IPS DF 6.9 (cell line): ENCODE results near the gene GBP5.
"Not testable (repeated sequence)": the region's sequence is repeated elsewhere in the genome, so short reads cannot be mapped to it uniquely, and the experiment has no call there.

ENCODE experiments used
- DNase-seq: peaks from one replicate; pipeline ENCODE4 v3.0.0-alpha.2; 2013; ENCODE audit warnings: low read depth, low spot score
- H3K27ac ChIP-seq: one replicate; pipeline ENCODE4 v1.5.1; 2013; ENCODE audit warnings: low read length, control low read depth
- H3K27me3 ChIP-seq: 2 replicates; pipeline ENCODE4 v1.6.1; 2013; ENCODE audit warnings: mild to moderate bottlenecking, low read length; ENCODE audit not compliant: control insufficient read depth, insufficient read depth
- H3K36me3 ChIP-seq: 2 replicates; pipeline ENCODE4 v1.6.1; 2013; ENCODE audit warnings: low read length; ENCODE audit not compliant: control insufficient read depth, insufficient read depth
- H3K4me1 ChIP-seq: 2 replicates; pipeline ENCODE4 v1.6.1; 2013; ENCODE audit warnings: low read length; ENCODE audit not compliant: control insufficient read depth, insufficient read depth
- H3K4me3 ChIP-seq: 2 replicates; pipeline ENCODE4 v1.5.1; 2013; ENCODE audit warnings: mild to moderate bottlenecking, low read length
- H3K9me3 ChIP-seq: 2 replicates; pipeline ENCODE4 v1.6.1; 2013; ENCODE audit warnings: low read length, inconsistent platforms; ENCODE audit not compliant: control insufficient read depth, insufficient read depth
- WGBS: extraction: QIAGEN DNeasy Blood & Tissue Kit; methylation state at CpG from one replicate; pipeline ENCODE4 v1.1.7; 2013; ENCODE audit warnings: mixed read lengths, missing lambda C conversion rate; ENCODE audit not compliant: insufficient read length, insufficient coverage; 5-methylcytosine and 5-hydroxymethylcytosine counted together

Gene GBP5

DNA sequence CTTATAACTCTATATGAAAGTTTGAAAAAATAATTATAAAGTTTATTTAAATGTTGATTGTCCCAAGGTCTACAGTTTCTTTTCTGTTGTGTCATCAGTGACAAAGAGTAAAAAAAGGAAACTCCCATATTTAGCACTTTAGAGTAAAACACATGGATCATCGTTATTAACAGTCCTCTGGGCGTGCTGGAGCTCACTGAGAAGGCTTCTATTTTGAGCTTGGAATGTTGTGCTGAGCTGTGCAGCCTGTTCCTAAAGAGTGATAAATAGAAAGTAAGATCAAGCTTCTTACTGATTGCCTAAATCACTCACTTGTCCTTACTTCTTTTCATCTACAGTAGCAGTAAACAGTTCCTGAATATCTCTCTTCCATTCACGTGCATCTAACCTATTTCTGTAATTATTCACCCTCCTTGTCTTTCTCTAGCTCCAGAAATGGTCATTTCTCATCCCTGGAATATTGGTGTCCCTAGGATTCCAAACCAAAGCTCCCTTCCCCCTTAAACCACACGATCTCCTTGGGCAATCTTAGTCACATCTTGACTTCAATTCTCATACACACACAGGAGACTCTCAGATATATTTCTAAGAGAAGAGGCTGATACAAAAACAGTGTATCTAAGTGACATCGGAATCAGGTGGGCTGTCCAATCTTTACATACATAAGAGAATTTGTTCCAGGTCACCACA lies 11.9 kb downstream of the GBP5 start:
- no CpG with 5 or more reads among the region's 5 CpGs for WGBS
- H3K4me3 ChIP-seq: no peak overlapping the region
- no peaks in the 10 kb centered on the region for H3K27me3 ChIP-seq

DNA sequence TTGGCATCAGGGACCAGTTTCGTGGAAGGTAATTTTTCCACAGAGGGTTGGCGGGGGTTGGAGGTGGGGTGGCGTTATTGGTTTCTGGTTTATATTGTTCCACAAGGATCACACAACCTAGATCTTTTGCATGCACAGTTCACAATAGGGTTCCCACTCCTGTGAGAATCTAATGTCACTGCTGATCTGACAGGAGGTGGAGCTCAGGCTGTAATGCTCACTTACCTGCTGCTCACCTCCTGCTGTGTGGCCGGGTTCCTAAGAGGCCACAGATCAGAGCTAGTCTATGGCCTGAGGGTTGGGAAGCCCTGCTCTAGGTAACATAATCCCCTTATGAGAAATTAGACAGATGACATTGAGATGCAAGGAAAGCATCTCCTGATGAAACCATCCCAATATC lies 12.6 kb downstream of the GBP5 start:
- H3K4me3 ChIP-seq: no peak overlapping the region
- DNase-seq: no peak
- no peaks in the 10 kb centered on the region for H3K9me3 ChIP-seq
- no peaks in the 10 kb centered on the region for H3K36me3 ChIP-seq
- WGBS: no CpG with 5 or more reads among the region's 4 CpGs
- H3K27me3 ChIP-seq: no peaks in the 10 kb centered on the region
- H3K4me1 ChIP-seq: no peaks in the 10 kb centered on the region
- H3K27ac ChIP-seq: no peak overlapping the region

More for the DNA sequence above, 11.9 kb downstream of the GBP5 start:
- Histone ChIP-seq H3K36me3 (no peaks in the 10 kb centered on the region), H3K4me1 (no peaks in the 10 kb centered on the region), H3K9me3 (no peaks in the 10 kb centered on the region), H3K27ac (no peak overlapping the region)
- DNase-seq: no peak

DNA sequence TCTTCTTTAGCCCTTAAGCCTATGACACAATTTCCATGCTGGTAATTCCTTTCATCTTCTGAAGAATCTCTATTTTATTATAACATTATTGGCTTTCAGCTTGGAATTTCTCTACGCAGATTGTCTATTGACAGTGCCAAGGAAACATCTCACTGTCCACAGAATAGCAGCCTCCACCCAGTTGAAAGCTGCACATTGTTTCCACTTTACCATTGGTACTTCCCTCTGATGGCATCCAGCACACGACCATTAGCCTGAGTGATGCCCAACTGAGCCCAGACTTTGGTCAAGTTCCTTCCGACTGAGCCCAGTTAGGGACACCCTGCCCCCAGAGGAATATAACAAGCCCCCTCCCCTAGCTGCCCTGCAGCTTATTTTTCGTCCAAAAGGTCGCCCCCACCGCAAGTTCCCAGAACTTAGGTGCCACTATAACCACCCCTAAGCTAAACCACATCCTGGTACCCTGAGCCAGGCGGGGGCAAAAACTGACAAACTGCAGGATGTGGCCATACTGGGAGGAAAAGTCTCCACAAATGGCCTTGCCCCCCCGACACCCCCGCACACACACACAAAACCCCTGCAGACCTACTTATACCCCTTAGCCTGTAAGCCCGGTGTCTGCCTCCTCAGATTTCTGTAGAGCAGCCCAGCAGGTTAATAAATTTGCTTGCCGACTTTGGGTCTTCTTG lies 13.2 kb downstream of the GBP5 start:
- WGBS: no CpG with 5 or more reads among the region's 11 CpGs
- Histone ChIP-seq H3K4me1 (no peaks in the 10 kb centered on the region), H3K36me3 (no peaks in the 10 kb centered on the region), H3K9me3 (no peaks in the 10 kb centered on the region), H3K4me3 (no peak overlapping the region), H3K27ac (no peak overlapping the region), H3K27me3 (no peaks in the 10 kb centered on the region)
- no peak for DNase-seq

DNA sequence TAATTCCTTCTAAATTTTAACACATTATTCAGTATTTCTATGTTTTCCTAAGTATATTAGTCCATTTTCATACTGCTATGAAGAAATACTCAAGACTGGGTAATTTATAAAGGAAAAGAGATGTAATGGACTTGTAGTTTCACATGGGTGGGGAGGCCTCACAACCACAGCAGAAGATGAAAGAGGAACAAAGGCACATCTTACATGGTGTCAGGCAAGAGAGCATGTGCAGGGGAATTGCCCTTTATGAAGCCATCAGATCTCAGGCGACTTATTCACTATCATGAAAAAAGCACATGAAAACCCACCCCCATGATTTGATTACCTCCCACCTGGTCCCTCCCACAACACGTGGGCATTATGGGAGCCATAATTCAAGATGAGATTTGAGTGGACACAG lies 15.6 kb downstream of the GBP5 start:
- Histone ChIP-seq H3K27ac (no peak overlapping the region), H3K27me3 (no peaks in the 10 kb centered on the region), H3K9me3 (no peaks in the 10 kb centered on the region), H3K36me3 (no peaks in the 10 kb centered on the region), H3K4me3 (no peak overlapping the region), H3K4me1 (no peaks in the 10 kb centered on the region)
- WGBS: no CpG with 5 or more reads among the region's 2 CpGs
- no peak for DNase-seq

DNA sequence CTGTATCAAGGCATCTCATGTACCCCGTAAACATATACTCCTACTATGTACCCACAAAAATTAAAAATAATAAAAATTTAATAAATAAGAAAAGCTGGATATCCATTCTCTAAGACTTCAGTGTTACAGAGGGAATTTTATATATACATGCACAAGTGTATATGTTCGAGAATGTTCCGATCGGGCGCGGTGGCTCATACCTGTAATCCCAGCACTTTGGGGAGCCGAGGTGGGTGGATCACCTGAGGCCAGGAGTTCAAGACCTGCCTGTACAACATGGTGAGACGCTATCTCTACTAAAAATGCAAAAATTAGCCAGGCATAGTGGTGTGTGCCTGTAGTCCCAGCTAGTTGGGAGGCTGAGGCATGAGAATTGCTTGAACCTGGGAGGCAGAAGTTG lies 17.1 kb downstream of the GBP5 start:
- not testable (repeated sequence) for H3K9me3 ChIP-seq, H3K4me1 ChIP-seq, H3K36me3 ChIP-seq, DNase-seq, H3K27ac ChIP-seq, H3K4me3 ChIP-seq, H3K27me3 ChIP-seq
- WGBS: no CpG with 5 or more reads among the region's 8 CpGs

DNA sequence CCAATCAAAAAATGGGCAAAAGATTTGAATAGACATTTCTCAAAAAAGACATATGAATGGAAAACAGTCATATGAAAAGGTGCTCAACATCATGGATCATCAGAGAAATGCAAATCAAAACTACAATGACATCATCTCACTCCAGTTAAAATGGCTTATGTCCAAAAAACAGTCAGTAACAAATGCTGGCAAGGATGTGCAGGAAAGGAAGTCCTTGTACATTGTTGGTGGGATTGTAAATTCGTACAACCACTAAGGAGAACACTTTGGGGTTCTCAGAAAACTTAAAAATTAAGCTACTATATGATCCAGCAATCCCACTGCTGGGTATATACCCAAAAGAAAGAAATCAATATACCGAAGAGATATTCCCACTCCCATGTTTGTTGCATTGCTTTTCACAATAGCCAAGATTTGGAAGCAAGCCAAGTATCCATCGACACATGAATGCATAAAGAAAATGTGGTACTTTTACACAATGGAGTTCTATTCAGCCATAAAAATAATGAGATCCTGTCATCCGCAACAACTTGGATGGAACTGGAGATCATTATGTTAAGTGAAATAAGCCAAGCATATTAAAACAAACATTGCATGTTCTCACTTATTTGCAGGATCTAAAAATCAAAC lies 17.9 kb downstream of the GBP5 start:
- H3K4me1 ChIP-seq: no peaks in the 10 kb centered on the region
- H3K9me3 ChIP-seq: no peaks in the 10 kb centered on the region
- DNase-seq: no peak
- H3K36me3 ChIP-seq: no peaks in the 10 kb centered on the region
- no peak overlapping the region for H3K4me3 ChIP-seq
- H3K27ac ChIP-seq: no peak overlapping the region
- no peaks in the 10 kb centered on the region for H3K27me3 ChIP-seq
- WGBS: no CpG with 5 or more reads among the region's 4 CpGs

DNA sequence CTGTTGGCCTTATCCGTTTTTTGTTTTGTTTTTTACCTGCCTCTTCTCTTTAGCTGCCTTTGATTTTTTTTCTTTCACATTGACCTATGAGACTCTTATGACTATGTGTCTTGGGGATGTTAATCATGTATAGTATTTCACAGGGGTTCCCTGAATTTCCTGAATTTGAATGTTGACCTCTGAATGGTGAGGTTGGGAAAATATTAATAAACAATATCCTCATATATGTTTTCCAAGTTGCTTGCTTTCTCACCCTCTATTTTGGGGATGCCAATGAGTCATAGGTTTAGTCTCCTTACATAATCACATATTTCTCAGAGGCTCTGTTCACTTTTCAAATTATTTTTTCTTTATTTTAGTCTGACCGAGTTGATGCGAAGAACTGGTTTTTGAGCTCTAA lies 29.6 kb downstream of the GBP5 start:
- Histone ChIP-seq H3K4me1 (no peaks in the 10 kb centered on the region), H3K27ac (no peak overlapping the region), H3K9me3 (no peaks in the 10 kb centered on the region), H3K27me3 (no peaks in the 10 kb centered on the region), H3K4me3 (no peak overlapping the region), H3K36me3 (no peaks in the 10 kb centered on the region)
- DNase-seq: no peak
- no CpG with 5 or more reads among the region's 3 CpGs for WGBS
